MG63 (cell line): ENCODE results near the gene HTR4. TPM values are rescaled to one million over a fixed set of nuclear protein-coding genes. Genes with fewer than 3 reads are reported as not detected.
"Not testable (repeated sequence)": the region's sequence is repeated elsewhere in the genome, so short reads cannot be mapped to it uniquely, and the experiment has no call there.

ENCODE experiments used
- DNase-seq: peaks from one replicate; pipeline ENCODE4 v3.0.0-alpha.2; 2020
- H3K27me3 ChIP-seq: fragments of 250-450 bp; sonication (Bioruptor Pico); 2 replicates; pipeline ENCODE4 v1.5.1; 2020; ENCODE audit warnings: mild to moderate bottlenecking, moderate library complexity
- H3K36me3 ChIP-seq: fragments of 250-450 bp; sonication (Bioruptor Pico); 2 replicates; pipeline ENCODE4 v1.5.1; 2020; ENCODE audit warnings: mild to moderate bottlenecking, moderate library complexity
- H3K4me3 ChIP-seq: fragments of 250-450 bp; sonication (Bioruptor Pico); 2 replicates; pipeline ENCODE4 v1.5.1; 2020; ENCODE audit warnings: mild to moderate bottlenecking, moderate library complexity
- H3K9me3 ChIP-seq: fragments of 250-450 bp; sonication (Bioruptor Pico); 2 replicates; pipeline ENCODE4 v1.5.1; 2020; ENCODE audit warnings: mild to moderate bottlenecking, moderate library complexity
- total RNA-seq: library from RNA; depleted of rRNA; stranded (reverse); fragments of >200 nt; shearing (Covaris generic); gene quantifications from 2 replicates; pipeline ENCODE4 v1.2.3, GENCODE V29; 2014; ENCODE audit warnings: low replicate concordance

HTR4 gene
- total RNA-seq, 1 experiment from 2014 or later: not detected

- Histone ChIP-seq H3K4me3 (no peak overlapping the region), H3K36me3 (no peaks in the 10 kb centered on the region), H3K27me3 (peaks cover 5% of the 10 kb centered on the region; the same call in 1 of the 2 replicates), H3K9me3 (peaks cover 16% of the 10 kb centered on the region)
- no peak for DNase-seq
Measured at GRCh38 chr5:148532969-148533670, 121.2 kb downstream of the HTR4 start.

GRCh38 chr5:148529450-148529849 is 124.9 kb downstream of the HTR4 start:
- H3K9me3 ChIP-seq: peaks cover 16% of the 10 kb centered on the region
- H3K27me3 ChIP-seq, H3K36me3 ChIP-seq, DNase-seq, H3K4me3 ChIP-seq: not testable (repeated sequence)

GRCh38 chr5:148524721-148525120 is 129.6 kb downstream of the HTR4 start:
- H3K27me3 ChIP-seq: peaks cover 3% of the 10 kb centered on the region; the same call in 1 of the 2 replicates
- H3K9me3 ChIP-seq: peaks cover 8% of the 10 kb centered on the region
- DNase-seq: no peak
- H3K4me3 ChIP-seq: no peak overlapping the region
- H3K36me3 ChIP-seq: no peaks in the 10 kb centered on the region

GRCh38 chr5:148523139-148523538 is 131.2 kb downstream of the HTR4 start:
- Histone ChIP-seq H3K36me3 (no peaks in the 10 kb centered on the region), H3K27me3 (peaks cover 6% of the 10 kb centered on the region; the same call in 1 of the 2 replicates), H3K9me3 (no peaks in the 10 kb centered on the region; the same call in 1 of the 2 replicates), H3K4me3 (no peak overlapping the region)
- DNase-seq: no peak

GRCh38 chr5:148515460-148515859 is 138.9 kb downstream of the HTR4 start:
- Histone ChIP-seq H3K27me3 (peaks cover 4% of the 10 kb centered on the region; the same call in 1 of the 2 replicates), H3K9me3 (peaks cover 2% of the 10 kb centered on the region; the same call in 1 of the 2 replicates), H3K4me3 (no peak overlapping the region), H3K36me3 (no peaks in the 10 kb centered on the region)
- no peak for DNase-seq

GRCh38 chr5:148514344-148514743 is 140.0 kb downstream of the HTR4 start:
- peaks cover 2% of the 10 kb centered on the region; the same call in 1 of the 2 replicates for H3K9me3 ChIP-seq
- 0 out of 2 replicates have a peak, but pooled peaks cover 2% of the 10 kb centered on the region for H3K27me3 ChIP-seq
- no peaks in the 10 kb centered on the region for H3K36me3 ChIP-seq
- no peak for DNase-seq
- no peak overlapping the region for H3K4me3 ChIP-seq

- Histone ChIP-seq H3K36me3 (no peaks in the 10 kb centered on the region), H3K4me3 (no peak overlapping the region), H3K27me3 (peaks cover 8% of the 10 kb centered on the region), H3K9me3 (peaks cover 2% of the 10 kb centered on the region; the same call in 1 of the 2 replicates)
- DNase-seq: no peak
Measured at GRCh38 chr5:148512498-148512897, 141.8 kb downstream of the HTR4 start.

GRCh38 chr5:148511810-148512347 is 142.4 kb downstream of the HTR4 start:
- H3K27me3 ChIP-seq: peaks cover 8% of the 10 kb centered on the region
- H3K9me3 ChIP-seq: peaks cover 2% of the 10 kb centered on the region; the same call in 1 of the 2 replicates
- no peaks in the 10 kb centered on the region for H3K36me3 ChIP-seq
- no peak overlapping the region for H3K4me3 ChIP-seq
- DNase-seq: no peak

GRCh38 chr5:148509893-148510292 is 144.4 kb downstream of the HTR4 start:
- Histone ChIP-seq H3K36me3 (no peaks in the 10 kb centered on the region), H3K4me3 (no peak overlapping the region), H3K27me3 (peaks cover 8% of the 10 kb centered on the region), H3K9me3 (peaks cover 4% of the 10 kb centered on the region; the same call in 1 of the 2 replicates)
- DNase-seq: no peak

GRCh38 chr5:148507648-148508047 is 146.7 kb downstream of the HTR4 start:
- DNase-seq: no peak
- Histone ChIP-seq H3K4me3 (no peak overlapping the region), H3K9me3 (peaks cover 4% of the 10 kb centered on the region; the same call in 1 of the 2 replicates), H3K36me3 (no peaks in the 10 kb centered on the region), H3K27me3 (peaks cover 8% of the 10 kb centered on the region)

- H3K9me3 ChIP-seq: no peaks in the 10 kb centered on the region; the same call in 1 of the 2 replicates
- H3K36me3 ChIP-seq: no peaks in the 10 kb centered on the region
- no peak for DNase-seq
- H3K27me3 ChIP-seq: peaks cover 7% of the 10 kb centered on the region; the same call in 1 of the 2 replicates
- no peak overlapping the region for H3K4me3 ChIP-seq
Measured at GRCh38 chr5:148499452-148499851, 154.9 kb downstream of the HTR4 start.

- no peaks in the 10 kb centered on the region; the same call in 1 of the 2 replicates for H3K9me3 ChIP-seq
- no peaks in the 10 kb centered on the region for H3K36me3 ChIP-seq
- no peak overlapping the region for H3K4me3 ChIP-seq
- no peak for DNase-seq
- peaks cover 7% of the 10 kb centered on the region; the same call in 1 of the 2 replicates for H3K27me3 ChIP-seq
Measured at GRCh38 chr5:148497757-148498156, 156.6 kb downstream of the HTR4 start.

GRCh38 chr5:148492351-148492750 is 162.0 kb downstream of the HTR4 start:
- Histone ChIP-seq H3K36me3 (no peaks in the 10 kb centered on the region), H3K27me3 (peaks cover 5% of the 10 kb centered on the region; the same call in 1 of the 2 replicates), H3K4me3 (no peak overlapping the region), H3K9me3 (no peaks in the 10 kb centered on the region; the same call in 1 of the 2 replicates)
- no peak for DNase-seq

- no peaks in the 10 kb centered on the region for H3K36me3 ChIP-seq
- no peaks in the 10 kb centered on the region for H3K9me3 ChIP-seq
- no peak overlapping the region for H3K4me3 ChIP-seq
- no peak for DNase-seq
- H3K27me3 ChIP-seq: peaks cover 3% of the 10 kb centered on the region; the same call in 1 of the 2 replicates
Measured at GRCh38 chr5:148491793-148492184, 162.5 kb downstream of the HTR4 start.

GRCh38 chr5:148491015-148491792 is 163.1 kb downstream of the HTR4 start:
- H3K4me3 ChIP-seq: no peak overlapping the region
- no peak for DNase-seq
- no peaks in the 10 kb centered on the region for H3K36me3 ChIP-seq
- no peaks in the 10 kb centered on the region for H3K9me3 ChIP-seq
- H3K27me3 ChIP-seq: peaks cover 2% of the 10 kb centered on the region; the same call in 1 of the 2 replicates

GRCh38 chr5:148488757-148489156 is 165.6 kb downstream of the HTR4 start:
- Histone ChIP-seq H3K4me3 (no peak overlapping the region), H3K27me3 (no peaks in the 10 kb centered on the region; the same call in 1 of the 2 replicates), H3K9me3 (no peaks in the 10 kb centered on the region), H3K36me3 (no peaks in the 10 kb centered on the region)
- DNase-seq: no peak

GRCh38 chr5:148486456-148486855 is 167.9 kb downstream of the HTR4 start:
- Histone ChIP-seq H3K27me3 (no peaks in the 10 kb centered on the region; the same call in 1 of the 2 replicates), H3K4me3 (no peak overlapping the region), H3K9me3 (no peaks in the 10 kb centered on the region), H3K36me3 (no peaks in the 10 kb centered on the region)
- no peak for DNase-seq
